Stimulated activated memory B cell treated with anti-CD40 and anti-IgM and Interleukin-4, amounts not matched to agents 10 μg/mL and 1 μg/mL and 100 μg/mL, for 72 hours (primary cell): Measurements from ENCODE around the gene DRAP1.
"Not testable (repeated sequence)": the region's sequence is repeated elsewhere in the genome, so short reads cannot be mapped to it uniquely, and the experiment has no call there.

Experiments
- ATAC-seq: fragments of 150-1000 bp; cut with Tn5 transposase; 2 replicates; pipeline ENCODE4 v1.10.0; 2021
- H3K27ac Mint-ChIP-seq: one replicate; pipeline ENCODE4 v1.8.0; 2022; ENCODE audit warnings: mild to moderate bottlenecking, mixed read lengths
- H3K27me3 Mint-ChIP-seq: one replicate; pipeline ENCODE4 v1.8.0; 2022; ENCODE audit warnings: mixed read lengths
- H3K36me3 Mint-ChIP-seq: one replicate; pipeline ENCODE4 v1.8.0; 2022; ENCODE audit warnings: mixed read lengths
- H3K4me1 Mint-ChIP-seq: one replicate; pipeline ENCODE4 v1.8.0; 2022; ENCODE audit warnings: mixed read lengths
- H3K4me3 Mint-ChIP-seq: one replicate; pipeline ENCODE4 v1.8.0; 2022; ENCODE audit warnings: mild to moderate bottlenecking, moderate library complexity, mixed read lengths
- H3K9me3 Mint-ChIP-seq: one replicate; pipeline ENCODE4 v1.8.0; 2022; ENCODE audit warnings: mixed read lengths

The DRAP1 gene

DNA sequence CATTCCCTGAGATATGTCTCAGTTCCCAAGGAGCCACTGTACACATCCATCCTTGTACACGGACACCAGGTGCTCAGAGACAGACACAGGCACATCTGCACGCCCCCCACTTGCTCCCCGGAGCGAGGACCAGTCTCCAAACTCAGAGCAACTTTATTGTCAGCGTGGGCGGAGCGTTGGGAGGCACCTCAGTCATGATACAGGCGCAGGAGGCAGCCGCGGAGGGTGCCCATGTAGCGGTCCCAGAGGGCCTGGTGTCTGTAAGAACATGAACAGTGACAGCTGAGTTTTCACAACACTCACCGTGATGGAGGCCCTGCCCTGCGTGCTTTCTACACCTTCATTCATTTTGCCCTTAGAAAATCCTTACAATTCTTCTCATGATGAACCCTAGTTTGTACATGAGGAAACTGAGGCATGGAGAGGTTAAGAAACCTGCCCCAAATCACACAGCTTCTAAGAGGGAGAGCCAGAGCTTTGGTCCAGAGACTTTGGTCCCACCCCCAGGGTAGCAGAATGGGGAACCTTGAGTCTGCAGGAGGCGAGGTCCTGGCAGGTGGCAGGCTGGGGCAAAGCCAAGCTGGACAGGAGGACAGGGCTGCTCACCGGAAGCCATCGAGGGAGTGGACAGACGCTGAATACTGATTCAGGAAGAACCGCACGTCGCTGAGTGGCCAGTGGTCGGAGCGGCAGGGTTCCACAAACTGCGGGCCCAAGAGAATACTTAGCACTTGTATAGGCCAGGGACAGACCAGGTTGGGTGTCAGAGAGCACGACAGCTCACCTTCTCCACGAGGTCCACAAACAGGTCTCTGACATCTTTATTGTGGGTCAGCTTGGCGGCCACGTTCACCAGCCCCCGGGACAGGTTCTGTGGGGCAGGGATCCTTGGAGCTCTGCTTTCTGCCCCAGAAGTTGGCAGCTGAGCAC is 35.2 kb upstream of the DRAP1 start:
- H3K4me1 Mint-ChIP-seq: peaks cover 54% of the 10 kb centered on the region
- H3K27ac Mint-ChIP-seq: peak overlapping the region; percentile 28
- H3K9me3 Mint-ChIP-seq: no peaks in the 10 kb centered on the region
- ATAC-seq: no peak
- no peak overlapping the region for H3K4me3 Mint-ChIP-seq
- H3K36me3 Mint-ChIP-seq: peaks cover 34% of the 10 kb centered on the region
- no peaks in the 10 kb centered on the region for H3K27me3 Mint-ChIP-seq

- ATAC-seq: peak; percentile 67
- Mint-ChIP-seq H3K9me3 (no peaks in the 10 kb centered on the region), H3K4me1 (peaks cover 60% of the 10 kb centered on the region), H3K4me3 (no peak overlapping the region), H3K27me3 (no peaks in the 10 kb centered on the region), H3K36me3 (peaks cover 34% of the 10 kb centered on the region), H3K27ac (peak overlapping the region; percentile 28)
These were observed 34.5 kb upstream of the DRAP1 start for GRCh38 chr11:65884716-65885092.

GRCh38 chr11:65885231-65885630 is 34.0 kb upstream of the DRAP1 start:
- no peak for ATAC-seq
- Mint-ChIP-seq H3K4me1 (peaks cover 66% of the 10 kb centered on the region), H3K9me3 (no peaks in the 10 kb centered on the region), H3K36me3 (peaks cover 34% of the 10 kb centered on the region), H3K27me3 (no peaks in the 10 kb centered on the region), H3K27ac (no peak overlapping the region), H3K4me3 (no peak overlapping the region)

- peaks cover 62% of the 10 kb centered on the region for H3K4me1 Mint-ChIP-seq
- H3K27me3 Mint-ChIP-seq: no peaks in the 10 kb centered on the region
- no peak overlapping the region for H3K4me3 Mint-ChIP-seq
- H3K36me3 Mint-ChIP-seq: peaks cover 34% of the 10 kb centered on the region
- H3K9me3 Mint-ChIP-seq: no peaks in the 10 kb centered on the region
- peak overlapping the region; percentile 48 for H3K27ac Mint-ChIP-seq
- no peak for ATAC-seq
These were observed 33.3 kb upstream of the DRAP1 start for GRCh38 chr11:65885808-65886536.

GRCh38 chr11:65886826-65887722 is 32.2 kb upstream of the DRAP1 start:
- Mint-ChIP-seq H3K4me1 (peaks cover 65% of the 10 kb centered on the region), H3K4me3 (peak overlapping the region; percentile 83), H3K27ac (peak overlapping the region; percentile 92), H3K27me3 (no peaks in the 10 kb centered on the region), H3K9me3 (no peaks in the 10 kb centered on the region), H3K36me3 (peaks cover 29% of the 10 kb centered on the region)
- no peak for ATAC-seq

GRCh38 chr11:65887723-65888162 is 31.5 kb upstream of the DRAP1 start:
- Mint-ChIP-seq H3K9me3 (no peaks in the 10 kb centered on the region), H3K27me3 (no peaks in the 10 kb centered on the region), H3K27ac (peak overlapping the region; percentile 92), H3K4me1 (peaks cover 71% of the 10 kb centered on the region), H3K36me3 (peaks cover 23% of the 10 kb centered on the region), H3K4me3 (peak overlapping the region; percentile 83)
- ATAC-seq: no peak

GRCh38 chr11:65888163-65888814 is 30.9 kb upstream of the DRAP1 start, which contains the start of gene FIBP:
Gene FIBP, minus strand, starts transcription at chr11:65888471. Its CDS starts 53 bp downstream, at chr11:65888418.
- Mint-ChIP-seq H3K36me3 (peaks cover 22% of the 10 kb centered on the region), H3K27ac (peak within 1 kb of the TSS; percentile 92)

DNA sequence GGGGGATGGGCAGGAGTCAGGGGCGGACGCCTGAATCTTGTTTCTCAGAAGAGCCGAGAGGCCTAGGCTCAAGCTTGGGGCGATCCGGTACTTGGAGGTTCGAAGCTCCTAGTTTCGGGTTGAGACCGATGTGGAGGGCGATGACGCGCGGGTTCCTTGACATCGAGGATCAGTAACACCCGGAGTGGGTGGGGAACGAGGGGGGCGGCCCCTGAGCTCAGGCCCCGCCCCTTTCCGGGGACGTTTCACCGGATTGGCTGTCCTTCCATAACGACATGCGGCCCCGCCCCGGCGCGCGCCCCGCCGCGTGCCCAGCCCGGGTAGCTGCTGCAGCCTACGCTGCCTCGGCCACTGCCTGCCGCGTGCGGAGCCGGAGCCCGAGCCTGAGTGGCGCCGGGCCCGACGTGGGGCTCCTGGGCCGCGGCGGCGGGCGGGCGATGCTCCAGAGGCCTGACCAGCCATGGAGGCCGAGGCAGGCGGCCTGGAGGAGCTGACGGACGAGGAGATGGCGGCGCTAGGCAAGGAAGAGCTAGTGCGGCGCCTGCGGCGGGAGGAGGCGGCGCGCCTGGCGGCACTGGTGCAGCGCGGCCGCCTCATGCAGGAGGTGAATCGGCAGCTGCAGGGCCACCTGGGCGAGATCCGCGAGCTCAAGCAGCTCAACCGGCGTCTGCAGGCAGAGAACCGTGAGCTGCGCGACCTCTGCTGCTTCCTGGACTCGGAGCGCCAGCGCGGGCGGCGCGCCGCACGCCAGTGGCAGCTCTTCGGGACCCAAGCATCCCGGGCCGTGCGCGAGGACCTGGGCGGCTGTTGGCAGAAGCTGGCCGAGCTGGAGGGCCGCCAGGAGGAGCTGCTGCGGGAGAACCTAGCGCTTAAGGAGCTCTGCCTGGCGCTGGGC is 28.7 kb upstream of the DRAP1 start, which contains the start of gene CCDC85B:
CCDC85B (plus strand) TSS at position 350 of the 895 bp plus-strand sequence; CDS start at position 461, 111 bp downstream.
- H3K27me3 Mint-ChIP-seq: no peaks in the 10 kb centered on the region

More at GRCh38 chr11:65888163-65888814, 30.9 kb upstream of the DRAP1 start, which contains the start of gene FIBP:
- Mint-ChIP-seq H3K4me1 (peaks cover 77% of the 10 kb centered on the region), H3K4me3 (peak within 1 kb of the TSS; percentile 83), H3K9me3 (no peaks in the 10 kb centered on the region), H3K27me3 (no peaks in the 10 kb centered on the region)
- ATAC-seq: peak; percentile 80

DNA sequence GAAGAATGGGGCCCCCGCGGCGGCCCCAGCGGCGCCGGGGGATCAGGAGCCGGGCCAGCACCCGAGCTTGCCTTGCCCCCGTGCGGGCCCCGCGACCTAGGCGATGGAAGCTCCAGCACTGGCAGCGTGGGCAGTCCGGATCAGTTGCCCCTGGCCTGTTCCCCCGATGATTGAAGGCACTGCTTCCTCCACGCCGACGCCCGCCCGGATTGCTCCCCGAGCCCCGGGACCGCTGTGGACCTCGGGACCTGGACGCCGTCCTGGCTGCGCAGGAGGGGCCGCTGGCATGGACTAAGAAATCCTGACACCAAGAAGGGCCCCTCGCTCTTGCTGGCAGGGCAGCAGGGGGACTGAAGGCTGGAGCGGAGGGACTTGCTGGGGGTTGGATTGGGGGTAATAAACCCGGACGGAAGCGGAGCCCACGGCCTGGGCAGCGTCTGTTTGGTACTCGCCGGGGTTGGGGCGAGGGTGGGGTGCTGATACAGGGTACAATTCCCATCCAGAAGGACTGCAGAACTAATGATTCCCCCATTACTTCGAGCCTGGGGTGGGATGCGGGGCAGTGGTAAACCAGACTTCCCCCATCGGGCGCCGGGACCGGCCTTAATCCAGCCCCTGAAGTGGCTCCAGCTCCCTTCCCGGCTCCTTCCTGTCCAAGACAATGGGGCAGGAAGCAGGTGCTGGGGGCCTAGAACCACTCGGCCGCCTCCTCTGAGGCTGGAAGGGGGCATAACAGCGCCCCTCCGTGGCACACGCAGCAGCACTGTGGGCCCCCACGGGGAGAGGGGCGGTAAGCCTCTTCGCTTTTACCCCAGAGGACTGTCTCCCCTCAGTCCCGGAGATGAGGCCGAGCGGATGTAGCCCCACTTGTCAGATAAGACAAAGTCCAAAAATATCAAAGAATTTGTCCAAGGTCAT is 27.7 kb upstream of the DRAP1 start:
- peak overlapping the region; percentile 83 for H3K4me3 Mint-ChIP-seq
- no peaks in the 10 kb centered on the region for H3K9me3 Mint-ChIP-seq
- peaks cover 86% of the 10 kb centered on the region for H3K4me1 Mint-ChIP-seq
- ATAC-seq: no peak
- peak overlapping the region; percentile 92 for H3K27ac Mint-ChIP-seq
- H3K27me3 Mint-ChIP-seq: no peaks in the 10 kb centered on the region
- peaks cover 4% of the 10 kb centered on the region for H3K36me3 Mint-ChIP-seq

More for the DNA sequence above, 28.7 kb upstream of the DRAP1 start, which contains the start of gene CCDC85B:
- peak; percentile 86 for ATAC-seq
- Mint-ChIP-seq H3K27ac (peak within 1 kb of the TSS; percentile 92), H3K9me3 (no peaks in the 10 kb centered on the region), H3K4me1 (peaks cover 81% of the 10 kb centered on the region), H3K36me3 (peaks cover 7% of the 10 kb centered on the region), H3K4me3 (peak within 1 kb of the TSS; percentile 83)

- H3K36me3 Mint-ChIP-seq, ATAC-seq, H3K9me3 Mint-ChIP-seq, H3K27me3 Mint-ChIP-seq: not testable (repeated sequence)
- peak overlapping the region; percentile 83 for H3K4me3 Mint-ChIP-seq
- peak overlapping the region; percentile 92 for H3K27ac Mint-ChIP-seq
- H3K4me1 Mint-ChIP-seq: peaks cover 83% of the 10 kb centered on the region
These were observed 27.1 kb upstream of the DRAP1 start for GRCh38 chr11:65892137-65892540.

DNA sequence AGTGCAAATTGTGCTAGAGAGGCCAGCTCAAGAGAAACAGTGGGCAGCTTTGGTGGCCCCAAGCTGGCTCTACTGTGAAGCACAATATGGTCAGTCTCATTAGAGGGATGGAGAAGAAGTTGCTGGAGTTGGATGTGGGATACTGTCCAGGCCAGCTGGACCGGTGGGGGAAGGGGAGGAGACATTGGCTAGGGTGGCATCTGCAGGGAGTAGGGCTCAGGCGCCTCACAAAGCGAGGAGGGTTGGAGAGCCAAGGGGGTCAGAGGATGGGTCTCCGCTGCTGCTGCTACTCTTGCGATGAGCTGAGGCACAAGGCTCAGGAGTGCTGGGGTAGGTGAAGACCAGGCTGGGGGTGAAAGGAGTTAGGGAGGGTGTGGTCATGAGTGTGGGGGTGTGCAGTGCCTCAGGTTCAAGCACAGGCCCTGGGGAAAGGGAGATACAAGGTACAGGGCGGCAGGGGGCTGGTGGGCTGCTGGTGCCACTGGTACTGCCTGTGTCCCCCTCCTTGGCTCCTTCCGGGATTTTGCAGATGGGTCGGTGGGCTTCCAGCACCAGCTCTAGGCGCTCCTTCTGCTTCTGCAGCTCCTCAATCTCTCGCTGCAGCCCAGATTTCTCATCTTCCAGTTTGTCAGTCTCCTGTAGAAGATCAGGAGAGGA is 26.4 kb upstream of the DRAP1 start:
- Mint-ChIP-seq H3K27me3 (no peaks in the 10 kb centered on the region), H3K4me1 (peaks cover 77% of the 10 kb centered on the region), H3K9me3 (no peaks in the 10 kb centered on the region), H3K36me3 (no peaks in the 10 kb centered on the region), H3K27ac (peak overlapping the region; percentile 92), H3K4me3 (peak overlapping the region; percentile 83)
- ATAC-seq: no peak

- no peaks in the 10 kb centered on the region for H3K36me3 Mint-ChIP-seq
- peak overlapping the region; percentile 92 for H3K27ac Mint-ChIP-seq
- no peaks in the 10 kb centered on the region for H3K27me3 Mint-ChIP-seq
- H3K4me3 Mint-ChIP-seq: peak overlapping the region; percentile 83
- ATAC-seq: no peak
- no peaks in the 10 kb centered on the region for H3K9me3 Mint-ChIP-seq
- H3K4me1 Mint-ChIP-seq: peaks cover 64% of the 10 kb centered on the region
These were observed 25.1 kb upstream of the DRAP1 start for GRCh38 chr11:65894034-65894591.
